ENCODE data around the gene ADAMTSL5. TPM values are rescaled to one million over a fixed set of nuclear protein-coding genes. Genes with fewer than 3 reads are reported as not detected.
A peak's percentile ranks its signal among the peaks of the same experiment; 100 is the strongest.

ADAMTSL5 gene
- total and polyA plus RNA-seq, 4 experiments from 2014 or later, result 1.5 to 3.6 (median 2.4) TPM

DNA sequence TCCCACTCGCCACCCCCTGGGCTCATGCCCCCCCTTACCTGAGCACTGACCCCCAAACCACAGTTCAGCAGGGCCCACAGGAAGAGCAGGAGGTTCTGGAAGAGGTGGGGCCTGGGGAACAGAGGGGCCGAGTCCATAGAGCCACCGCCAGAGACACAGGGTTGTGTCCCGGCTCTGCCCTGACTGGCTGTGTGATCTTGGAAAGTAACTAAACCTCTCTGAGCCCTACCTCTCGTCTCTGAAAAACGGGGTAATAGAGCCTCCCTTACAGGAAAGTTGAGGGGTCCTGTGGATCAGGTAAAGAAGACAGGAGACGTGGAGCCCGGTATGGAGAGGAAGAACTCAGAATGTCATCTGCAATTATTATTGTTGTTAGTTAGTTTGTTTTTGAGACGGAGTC, 2.0 kb downstream of the ADAMTSL5 start:
- CTCF ChIA-PET (ENCODE audit: partially characterized antibody), result no interaction called here
- Histone ChIP-seq H3K36me3 (ENCODE audit: insufficient read depth, low read length) (no peaks in the 10 kb centered on the region), H3K9me3 (ENCODE audit: control insufficient read depth in 1 of 2, low read length in 2 of 2) (no peaks in the 10 kb centered on the region), H3K27me3 (ENCODE audit: insufficient read depth, low read length) (no peaks in the 10 kb centered on the region), H3K27ac (ENCODE audit: low read depth, low read length) (no peak overlapping the region), H3K4me3 (ENCODE audit: low read length in 2 of 2) (no peak overlapping the region), H3K4me1 (ENCODE audit: insufficient read depth, low read length) (peaks cover 24% of the 10 kb centered on the region)
- POLR2A ChIA-PET (ENCODE audit: partially characterized antibody), result no interaction called here
- intact Hi-C loops (cut with micrococcal nuclease), result no loop called here
- Mint-ChIP-seq H3K27ac (peak overlapping the region in 2 of 7 donors; percentile 41 to 85), H3K4me1 (peaks cover 10 to 32% (median 15%) of the 10 kb centered on the region in 4 donors), H3K36me3 (peaks cover 0 to 3% of the 10 kb centered on the region in 2 donors), H3K27me3 (peaks cover 0 to 11% of the 10 kb centered on the region in 2 donors), H3K9me3 (peaks cover 0 to 1% (median 0%) of the 10 kb centered on the region in 8 donors), H3K4me3 (peak overlapping the region in 4 of 8 donors; percentile 15 to 73 (median 40))
- DNase-seq, result no peak

- H3K4me3 Mint-ChIP-seq, result peak overlapping the region in 1 of 8 donors; percentile 25
- peaks cover 0 to 15% of the 10 kb centered on the region in 2 donors for H3K27me3 Mint-ChIP-seq
- Histone ChIP-seq H3K4me3 (ENCODE audit: low read length in 2 of 2) (no peak overlapping the region), H3K9me3 (ENCODE audit: control insufficient read depth in 1 of 2, low read length in 2 of 2) (no peaks in the 10 kb centered on the region), H3K27ac (ENCODE audit: low read depth, low read length) (no peak overlapping the region), H3K36me3 (ENCODE audit: insufficient read depth, low read length) (no peaks in the 10 kb centered on the region), H3K27me3 (ENCODE audit: insufficient read depth, low read length) (no peaks in the 10 kb centered on the region), H3K4me1 (ENCODE audit: insufficient read depth, low read length) (peaks cover 24% of the 10 kb centered on the region)
- peaks cover 10 to 32% (median 15%) of the 10 kb centered on the region in 4 donors for H3K4me1 Mint-ChIP-seq
- peaks cover 0 to 3% of the 10 kb centered on the region in 2 donors for H3K36me3 Mint-ChIP-seq
- ChIA-PET CTCF (ENCODE audit: partially characterized antibody) (no interaction called here), POLR2A (ENCODE audit: partially characterized antibody) (no interaction called here)
- peaks cover 0 to 1% (median 0%) of the 10 kb centered on the region in 8 donors for H3K9me3 Mint-ChIP-seq
- no peak for DNase-seq
- intact Hi-C loops (cut with micrococcal nuclease), result no loop called here
- H3K27ac Mint-ChIP-seq, result no peak overlapping the region
Measured at GRCh38 chr19:1510442-1510806, 2.4 kb downstream of the ADAMTSL5 start.

DNA sequence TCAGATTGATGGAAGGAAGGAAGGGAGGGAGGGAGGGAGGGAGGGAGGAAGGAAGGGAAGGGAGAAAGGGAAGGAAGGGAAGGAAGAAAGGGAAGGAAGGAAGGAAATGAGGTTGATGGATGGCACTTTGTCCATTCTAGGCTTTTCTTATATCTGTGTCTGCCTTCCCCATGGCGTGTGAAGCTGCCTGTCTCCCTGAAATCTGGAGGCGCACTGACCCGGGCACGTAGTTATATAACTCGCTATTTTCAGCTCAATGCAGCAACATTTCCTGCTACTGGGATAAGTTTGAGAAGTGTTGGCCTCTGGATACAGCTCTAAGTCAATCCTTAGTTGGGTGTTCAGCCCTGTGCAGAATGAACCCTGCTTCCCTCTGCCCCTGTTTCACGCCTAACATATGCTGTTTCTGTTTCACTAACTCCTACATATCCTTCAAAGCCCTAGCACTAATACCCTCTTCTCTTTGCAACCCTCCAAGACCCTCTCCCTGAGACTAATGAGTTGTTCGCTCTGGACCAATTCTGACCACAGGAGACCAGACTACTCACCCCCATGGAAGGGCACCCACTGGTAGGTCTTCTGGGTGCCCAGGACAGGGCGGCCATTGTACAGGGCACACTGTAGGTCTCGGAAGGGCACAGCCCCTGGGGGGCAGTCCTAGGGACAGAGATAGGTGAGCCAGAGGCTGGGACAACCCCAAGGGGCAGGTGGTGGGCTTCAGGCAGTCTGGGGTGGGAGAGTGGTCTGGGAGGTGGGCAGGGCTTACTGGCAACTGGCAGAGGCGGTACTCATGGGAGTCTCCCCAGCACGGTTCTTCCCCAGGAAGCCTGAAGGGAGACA, 3.0 kb downstream of the ADAMTSL5 start:
- no peak overlapping the region for H3K4me3 ChIP-seq (ENCODE audit: low read length in 2 of 2)
- no peaks in the 10 kb centered on the region for H3K27me3 ChIP-seq (ENCODE audit: insufficient read depth, low read length)
- POLR2A ChIA-PET (ENCODE audit: partially characterized antibody), result no interaction called here
- Mint-ChIP-seq H3K4me3 (peak overlapping the region in 1 of 8 donors; percentile 2), H3K9me3 (peaks cover 0 to 1% (median 0%) of the 10 kb centered on the region in 8 donors), H3K4me1 (peaks cover 10 to 32% (median 15%) of the 10 kb centered on the region in 4 donors), H3K27ac (peak overlapping the region in 3 of 7 donors; percentile 5 to 31 (median 22)), H3K36me3 (peaks cover 0 to 3% of the 10 kb centered on the region in 2 donors), H3K27me3 (peaks cover 0 to 16% of the 10 kb centered on the region in 2 donors)
- no peaks in the 10 kb centered on the region for H3K36me3 ChIP-seq (ENCODE audit: insufficient read depth, low read length)
- H3K9me3 ChIP-seq (ENCODE audit: control insufficient read depth in 1 of 2, low read length in 2 of 2), result no peaks in the 10 kb centered on the region
- CTCF ChIA-PET (ENCODE audit: partially characterized antibody), result interaction anchor here (1.5 kb wide), 1 partner anchor 19 kb away, joined by 3 read pairs; the partner anchor contains the start of gene REEP6
- peaks cover 24% of the 10 kb centered on the region for H3K4me1 ChIP-seq (ENCODE audit: insufficient read depth, low read length)
- no peak for DNase-seq
- intact Hi-C loops (cut with micrococcal nuclease), result no loop called here
- no peak overlapping the region for H3K27ac ChIP-seq (ENCODE audit: low read depth, low read length)

GRCh38 chr19:1508507-1508856, 4.3 kb downstream of the ADAMTSL5 start:
- H3K9me3 ChIP-seq (ENCODE audit: control insufficient read depth in 1 of 2, low read length in 2 of 2), result no peaks in the 10 kb centered on the region
- no peak overlapping the region for H3K4me3 ChIP-seq (ENCODE audit: low read length in 2 of 2)
- H3K4me1 ChIP-seq (ENCODE audit: insufficient read depth, low read length), result peaks cover 27% of the 10 kb centered on the region
- no peaks in the 10 kb centered on the region for H3K36me3 ChIP-seq (ENCODE audit: insufficient read depth, low read length)
- H3K27me3 ChIP-seq (ENCODE audit: insufficient read depth, low read length), result no peaks in the 10 kb centered on the region
- H3K27me3 Mint-ChIP-seq, result peaks cover 1 to 19% of the 10 kb centered on the region in 2 donors
- H3K27ac Mint-ChIP-seq, result peak overlapping the region in 4 of 7 donors; percentile 9 to 88 (median 62)
- H3K4me3 Mint-ChIP-seq, result peak overlapping the region in 4 of 8 donors; percentile 41 to 72 (median 60)
- no peak overlapping the region for H3K27ac ChIP-seq (ENCODE audit: low read depth, low read length)
- H3K4me1 Mint-ChIP-seq, result peaks cover 10 to 32% (median 15%) of the 10 kb centered on the region in 4 donors
- DNase-seq, result no peak
- POLR2A ChIA-PET (ENCODE audit: partially characterized antibody), result no interaction called here
- CTCF ChIA-PET (ENCODE audit: partially characterized antibody), result interaction anchor here (0.7 to 1.5 kb wide), 3 partner anchors 17 to 66 kb away, joined by 3 read pairs; partner anchors contain the start of gene REEP6
- H3K36me3 Mint-ChIP-seq, result peaks cover 0 to 3% of the 10 kb centered on the region in 2 donors
- H3K9me3 Mint-ChIP-seq, result peaks cover 0 to 2% (median 0%) of the 10 kb centered on the region in 8 donors
- intact Hi-C loops (cut with micrococcal nuclease), result no loop called here

GRCh38 chr19:1507763-1508506, 4.9 kb downstream of the ADAMTSL5 start:
- H3K4me3 ChIP-seq (ENCODE audit: low read length in 2 of 2), result peak overlapping the region in 1 of 2 donors; percentile 15
- POLR2A ChIA-PET (ENCODE audit: partially characterized antibody), result no interaction called here
- DNase-seq, result peak; percentile 91 to 95 (median 94)

DNA sequence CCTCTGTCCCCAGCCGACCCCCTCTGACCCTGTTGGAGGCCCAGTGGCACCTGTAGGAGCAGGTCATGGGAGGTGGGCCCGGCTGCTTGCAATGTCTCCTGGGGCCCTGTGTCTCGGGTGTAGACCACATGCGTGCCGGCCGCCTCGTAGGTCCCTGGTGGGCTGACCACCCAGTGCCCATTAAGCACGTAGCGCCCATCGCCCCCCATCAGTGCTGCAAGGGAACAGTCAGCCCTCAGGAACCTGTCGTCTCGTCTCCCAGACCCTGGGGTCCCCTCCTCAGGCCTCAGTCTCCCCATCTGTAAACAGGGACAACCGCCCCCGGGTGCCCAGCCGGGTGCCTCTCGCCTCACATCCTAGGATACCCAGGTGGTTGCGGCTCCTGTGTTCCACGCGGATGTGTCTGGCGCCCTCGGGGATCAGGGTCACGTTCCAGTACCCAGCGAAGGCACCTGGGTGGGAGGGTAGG, 5.6 kb downstream of the ADAMTSL5 start:
- H3K27me3 ChIP-seq (ENCODE audit: insufficient read depth, low read length), result no peaks in the 10 kb centered on the region
- H3K27me3 Mint-ChIP-seq, result peaks cover 3 to 19% of the 10 kb centered on the region in 2 donors
- peak overlapping the region in 5 of 7 donors; percentile 90 to 98 (median 92) for H3K27ac Mint-ChIP-seq
- H3K36me3 ChIP-seq (ENCODE audit: insufficient read depth, low read length), result no peaks in the 10 kb centered on the region
- H3K9me3 ChIP-seq (ENCODE audit: control insufficient read depth in 1 of 2, low read length in 2 of 2), result no peaks in the 10 kb centered on the region
- H3K4me1 ChIP-seq (ENCODE audit: insufficient read depth, low read length), result peaks cover 27% of the 10 kb centered on the region
- H3K4me3 ChIP-seq (ENCODE audit: low read length in 2 of 2), result peak overlapping the region in 1 of 2 donors; percentile 2
- intact Hi-C loops (cut with micrococcal nuclease), result loop anchor here (1.0 kb wide), 1 partner anchor 17 kb away; the partner anchor contains the start of gene PCSK4
- ChIA-PET POLR2A (ENCODE audit: partially characterized antibody) (no interaction called here), CTCF (ENCODE audit: partially characterized antibody) (no interaction called here)
- peak overlapping the region; percentile 21 for H3K27ac ChIP-seq (ENCODE audit: low read depth, low read length)
- H3K9me3 Mint-ChIP-seq, result peaks cover 0 to 2% (median 0%) of the 10 kb centered on the region in 8 donors
- DNase-seq, result no peak
- peaks cover 10 to 27% (median 14%) of the 10 kb centered on the region in 4 donors for H3K4me1 Mint-ChIP-seq
- peaks cover 0 to 3% of the 10 kb centered on the region in 2 donors for H3K36me3 Mint-ChIP-seq
- H3K4me3 Mint-ChIP-seq, result peak overlapping the region in 2 of 8 donors; percentile 85 to 88

More at GRCh38 chr19:1507763-1508506, 4.9 kb downstream of the ADAMTSL5 start:
- CTCF ChIA-PET (ENCODE audit: partially characterized antibody), result interaction anchor here (1.0 to 1.5 kb wide), 2 partner anchors 17 to 62 kb away, joined by 3 read pairs; partner anchors contain the start of gene REEP6
- Histone ChIP-seq H3K4me1 (ENCODE audit: insufficient read depth, low read length) (peaks cover 32% of the 10 kb centered on the region), H3K9me3 (ENCODE audit: control insufficient read depth in 1 of 2, low read length in 2 of 2) (no peaks in the 10 kb centered on the region), H3K27me3 (ENCODE audit: insufficient read depth, low read length) (no peaks in the 10 kb centered on the region), H3K36me3 (ENCODE audit: insufficient read depth, low read length) (no peaks in the 10 kb centered on the region), H3K27ac (ENCODE audit: low read depth, low read length) (peak overlapping the region; percentile 50)
- intact Hi-C loops (cut with micrococcal nuclease), result loop anchor here (1.0 kb wide), 1 partner anchor 18 kb away; the partner anchor contains the start of gene PCSK4
- Mint-ChIP-seq H3K36me3 (peaks cover 0 to 3% of the 10 kb centered on the region in 2 donors), H3K4me3 (peak overlapping the region; percentile 71 to 89 (median 84)), H3K9me3 (peaks cover 0 to 2% (median 0%) of the 10 kb centered on the region in 8 donors), H3K27ac (peak overlapping the region; percentile 90 to 98 (median 92)), H3K4me1 (peaks cover 10 to 32% (median 15%) of the 10 kb centered on the region in 4 donors), H3K27me3 (peaks cover 1 to 19% of the 10 kb centered on the region in 2 donors)
